Stimulated activated CD4-positive, alpha-beta T cell treated with anti-CD3 and anti-CD28 coated beads, Interleukin-2, amount 100 ng/mL, for 48 hours (primary cell): ENCODE measurements around the gene SCN1B.

Experiments
- DNase-seq, 2 donors: peaks; one replicate each; pipeline ENCODE4 v3.0.0-alpha.2; 2020

SCN1B gene

GRCh38 chr19:35059006-35059798 lies 28.9 kb downstream of the SCN1B start:
- DNase-seq, result no peak

DNA sequence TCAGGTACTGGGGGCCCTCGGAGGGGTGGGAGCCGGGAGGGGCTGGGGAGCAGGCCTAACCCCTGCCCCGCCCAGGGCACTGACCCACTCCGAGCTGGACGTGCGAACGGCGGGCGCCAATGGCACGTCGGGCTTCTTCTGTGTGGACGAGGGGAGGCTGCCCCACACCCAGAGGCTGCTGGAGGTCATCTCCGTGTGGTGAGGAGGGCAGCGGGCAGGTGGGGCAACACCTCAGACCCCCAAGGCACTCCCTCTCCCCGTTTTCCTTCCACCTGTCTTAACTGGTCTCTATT lies 29.5 kb downstream of the SCN1B start:
- DNase-seq, result no peak

- DNase-seq, result no peak
Observed at GRCh38 chr19:35060160-35060855, 30.0 kb downstream of the SCN1B start.

DNA sequence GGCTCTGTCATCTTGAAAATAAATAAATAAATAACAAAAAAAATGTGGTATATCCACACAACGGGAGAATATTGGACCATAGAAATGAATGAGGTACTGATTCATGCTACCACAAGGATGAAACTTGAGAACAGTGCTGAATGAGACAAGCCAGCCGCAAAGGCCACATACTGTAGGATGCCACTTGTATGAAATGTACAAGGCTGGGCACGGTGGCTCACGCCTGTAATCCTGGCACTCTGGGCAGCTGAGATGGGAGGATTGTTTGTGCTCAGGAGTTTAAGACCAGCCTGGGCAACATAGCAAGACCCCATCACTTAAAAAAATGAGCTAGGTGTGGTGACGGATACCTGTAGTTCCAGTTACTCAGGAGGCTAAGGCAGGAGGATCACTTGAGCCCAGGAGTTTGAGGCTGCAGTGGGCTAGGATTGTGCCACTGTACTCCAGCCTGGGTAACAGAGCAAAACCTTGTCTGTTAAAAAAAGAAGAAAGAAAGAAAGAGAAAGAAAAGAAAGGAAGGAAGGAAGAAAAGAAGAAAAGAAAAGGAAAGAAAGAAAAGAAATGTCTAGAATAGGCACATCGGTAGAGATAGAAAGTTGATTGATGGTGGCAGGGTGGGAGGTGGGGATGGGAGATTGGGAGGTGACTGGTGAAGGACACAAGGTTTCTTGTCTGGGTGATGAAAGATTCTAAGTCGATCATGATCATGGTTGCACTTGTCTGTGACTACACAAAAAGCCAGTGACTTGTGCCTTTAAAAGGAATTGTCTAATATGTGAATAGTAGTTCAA lies 31.5 kb downstream of the SCN1B start:
- DNase-seq, result no peak

DNA sequence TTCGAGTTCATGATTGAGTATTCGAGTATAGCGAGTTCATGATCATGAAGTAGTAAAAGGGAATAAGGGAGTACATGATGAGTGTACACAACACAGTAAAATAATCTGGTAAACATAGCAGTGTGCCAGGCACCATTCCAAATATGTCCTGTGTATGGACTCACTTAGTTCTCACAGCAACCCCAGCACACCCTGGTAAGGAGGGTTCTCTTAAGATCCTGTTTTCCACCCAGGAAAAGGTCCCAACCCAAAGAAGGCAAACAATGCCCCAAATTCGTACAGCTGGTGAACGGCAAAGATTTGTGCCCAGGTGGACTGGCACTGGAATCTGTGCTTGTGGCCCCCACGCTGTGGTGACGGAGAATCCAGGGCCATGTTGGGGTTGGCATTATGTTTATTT lies 32.7 kb downstream of the SCN1B start:
- no peak for DNase-seq

GRCh38 chr19:35063940-35064818 lies 33.9 kb downstream of the SCN1B start:
- DNase-seq, result no peak

GRCh38 chr19:35065574-35065973 lies 35.3 kb downstream of the SCN1B start:
- DNase-seq, result no peak

GRCh38 chr19:35066121-35066520 lies 35.9 kb downstream of the SCN1B start:
- no peak for DNase-seq

GRCh38 chr19:35066691-35067563 lies 36.7 kb downstream of the SCN1B start:
- DNase-seq, result peak; percentile 94 to 95

GRCh38 chr19:35068941-35069634 lies 38.8 kb downstream of the SCN1B start:
- no peak for DNase-seq

GRCh38 chr19:35069696-35070095 lies 39.4 kb downstream of the SCN1B start:
- no peak for DNase-seq

- DNase-seq, result no peak
Observed at GRCh38 chr19:35070471-35070870, 40.2 kb downstream of the SCN1B start.

- no peak for DNase-seq
Observed at GRCh38 chr19:35073516-35073915, 43.2 kb downstream of the SCN1B start.

DNA sequence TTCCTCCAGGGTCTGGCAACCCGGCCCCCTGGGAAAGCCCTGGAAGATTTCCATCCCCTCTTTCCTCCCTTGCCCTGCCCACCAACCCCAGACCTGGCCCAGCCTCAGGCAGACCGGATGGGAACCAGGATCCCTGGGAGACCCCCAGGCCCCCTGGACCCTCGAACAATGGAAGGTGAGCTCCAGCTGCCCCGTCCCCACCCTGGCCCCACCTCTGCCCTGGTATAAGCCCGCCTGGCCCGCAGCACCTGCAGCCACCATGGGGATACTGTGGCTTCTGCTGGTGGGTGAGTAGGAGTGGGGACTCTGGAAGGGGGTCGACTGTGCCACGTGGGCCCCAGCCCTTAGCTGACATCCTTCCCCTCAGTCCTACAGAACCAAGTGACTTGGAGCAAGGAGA lies 43.7 kb downstream of the SCN1B start:
- DNase-seq, result no peak

DNA sequence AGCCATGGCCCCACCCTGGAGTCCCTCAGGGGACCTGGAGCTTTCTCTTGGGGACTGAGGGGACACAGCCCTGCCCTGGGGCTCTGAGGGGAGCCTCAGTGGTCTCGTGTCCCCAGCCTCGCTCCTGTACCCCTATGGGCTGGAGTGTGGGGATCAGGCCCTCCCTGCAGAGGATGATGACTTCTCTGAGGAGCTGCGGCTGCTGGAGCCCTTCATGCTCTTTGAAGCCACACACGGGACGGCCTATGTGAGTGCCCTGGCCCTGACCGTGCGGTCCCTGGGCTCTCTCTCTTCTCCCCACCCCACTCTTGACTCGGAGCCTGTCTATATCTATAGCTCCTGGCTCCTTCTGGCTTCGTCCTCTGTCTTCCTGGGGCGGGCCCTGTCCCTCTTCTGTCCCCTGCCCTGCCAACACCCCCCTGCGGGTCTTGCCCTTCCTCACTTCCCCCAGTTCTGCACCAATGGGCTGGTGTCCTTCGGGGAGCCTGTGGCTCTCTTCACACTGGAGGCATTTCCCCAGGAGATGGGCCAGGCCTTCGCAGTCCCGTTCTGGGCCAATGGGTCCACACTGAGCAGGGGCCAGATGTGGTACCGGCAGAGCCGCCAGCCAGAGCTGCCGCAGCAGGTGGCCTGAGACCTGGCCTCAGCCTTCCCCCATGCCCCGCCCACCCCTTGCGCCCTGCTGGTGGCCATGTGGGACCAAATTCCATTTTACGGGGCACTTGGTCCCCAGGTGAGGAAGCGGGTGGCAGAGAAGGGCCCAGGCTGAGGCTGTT lies 44.3 kb downstream of the SCN1B start:
- no peak for DNase-seq

GRCh38 chr19:35075202-35076025 lies 45.1 kb downstream of the SCN1B start:
- DNase-seq, result no peak

DNA sequence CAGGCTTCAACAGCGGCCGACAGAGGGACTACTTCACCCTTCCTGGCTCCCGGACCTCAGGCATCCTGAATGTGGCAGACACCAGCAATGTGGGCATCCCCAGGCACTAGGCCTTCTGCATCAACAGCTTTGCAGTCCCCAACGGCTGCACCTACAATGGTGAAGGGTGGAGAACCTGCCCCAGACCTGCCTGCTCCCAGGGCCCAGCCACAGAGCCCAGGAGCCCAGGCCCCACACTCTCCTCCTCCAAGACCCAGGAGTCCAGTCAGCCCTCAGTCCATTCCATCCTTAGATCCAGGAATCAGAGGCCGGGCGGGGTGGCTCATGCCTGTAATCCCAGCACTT lies 45.7 kb downstream of the SCN1B start:
- DNase-seq, result no peak

DNA sequence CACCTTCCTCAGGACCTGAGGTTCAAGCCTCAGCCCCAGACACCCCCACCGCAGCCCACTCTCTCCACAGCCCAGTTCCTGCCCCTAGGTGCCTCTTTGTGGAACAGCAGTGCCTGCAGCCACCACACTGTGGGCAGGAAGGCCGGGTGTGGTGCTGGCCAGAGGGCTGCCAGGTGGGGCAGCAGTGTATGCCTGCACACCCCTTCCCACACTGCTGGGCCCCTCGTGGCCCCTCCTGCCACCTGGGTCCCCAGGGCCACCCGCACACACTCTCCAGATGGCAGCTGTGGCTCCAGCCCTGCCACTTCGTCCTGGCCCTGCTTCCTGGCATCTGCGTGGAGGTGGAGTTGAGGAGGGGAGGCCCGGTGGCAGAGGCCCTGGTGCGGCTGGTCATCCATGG lies 46.4 kb downstream of the SCN1B start:
- DNase-seq, result no peak

GRCh38 chr19:35077411-35078223 lies 47.3 kb downstream of the SCN1B start:
- DNase-seq, result no peak
